WTC11 (cell line): ENCODE measurements around the gene SHOX. TPM values are rescaled to one million over a fixed set of nuclear protein-coding genes. Genes with fewer than 3 reads are reported as not detected.

ENCODE experiments used
- ATAC-seq: fragments of 200-7000 bp; cut with Tn5 transposase; 2 replicates; pipeline ENCODE4 v1.10.0; 2021; ENCODE audit warnings: mild to moderate bottlenecking, moderate library complexity
- CTCF ChIA-PET: fragments of 300-600 bp; sonication (Branson Sonifier 250); formaldehyde crosslinking; loops from one replicate; lab custom pipeline; 2021; ENCODE audit warnings: antibody characterized with exemption; lab: Charles Lee
- POLR2A ChIA-PET: fragments of 350-600 bp; sonication (Branson Sonifier 250); formaldehyde crosslinking; loops from one replicate; lab custom pipeline; 2021; ENCODE audit warnings: antibody characterized with exemption; lab: Charles Lee
- DNase-seq: peaks from one replicate; pipeline ENCODE4 v3.0.0; 2021; ENCODE audit warnings: low spot score
- H3K27ac Mint-ChIP-seq: 2 replicates; pipeline ENCODE4 v1.8.0; 2021; ENCODE audit warnings: mixed read lengths
- H3K27me3 Mint-ChIP-seq: 2 replicates; pipeline ENCODE4 v1.8.0; 2021; ENCODE audit warnings: low read depth, mild to moderate bottlenecking, moderate library complexity, mixed read lengths
- H3K36me3 Mint-ChIP-seq: 2 replicates; pipeline ENCODE4 v1.8.0; 2021; ENCODE audit warnings: mixed read lengths
- H3K4me1 Mint-ChIP-seq: 2 replicates; pipeline ENCODE4 v1.8.0; 2022; ENCODE audit warnings: mixed read lengths
- H3K4me3 Mint-ChIP-seq: 2 replicates; pipeline ENCODE4 v1.8.0; 2021; ENCODE audit warnings: mild to moderate bottlenecking, moderate library complexity, mixed read lengths
- H3K9me3 Mint-ChIP-seq: 2 replicates; pipeline ENCODE4 v1.8.0; 2021; ENCODE audit warnings: mixed read lengths
- CBFB ChIP-seq: sonication (generic); formaldehyde crosslinking; IDR thresholded peaks from 2 replicates; pipeline ENCODE4 v1.8.1; 2022; ENCODE audit warnings: mild to moderate bottlenecking, low read depth, missing genetic modification reagents
- EMX1 ChIP-seq: fragments of 250-450 bp; sonication (Bioruptor Pico); IDR thresholded peaks from 2 replicates; pipeline ENCODE4 v1.8.0; 2021; ENCODE audit warnings: mild to moderate bottlenecking
- ETV6 ChIP-seq: sonication (generic); formaldehyde crosslinking; IDR thresholded peaks from 2 replicates; pipeline ENCODE4 v1.8.1; 2022; ENCODE audit warnings: mild to moderate bottlenecking, missing genetic modification reagents
- GRHL2 ChIP-seq: fragments of 250-450 bp; sonication (Bioruptor Pico); IDR thresholded peaks from 2 replicates; pipeline ENCODE4 v1.8.0; 2022; ENCODE audit warnings: mild to moderate bottlenecking, moderate library complexity; ENCODE audit not compliant: insufficient replicate concordance, severe bottlenecking
- MXD4 ChIP-seq: fragments of 250-450 bp; sonication (Bioruptor Pico); IDR thresholded peaks from 2 replicates; pipeline ENCODE4 v1.8.0; 2021; ENCODE audit warnings: mild to moderate bottlenecking, moderate library complexity, borderline replicate concordance
- NFYB ChIP-seq: sonication (generic); formaldehyde crosslinking; conservative IDR thresholded peaks from 2 replicates; pipeline ENCODE4 v1.8.0; 2022; ENCODE audit warnings: low read depth, missing genetic modification reagents
- NR2C2 ChIP-seq: sonication (generic); formaldehyde crosslinking; IDR thresholded peaks from 2 replicates; pipeline ENCODE4 v1.8.0; 2022; ENCODE audit warnings: mild to moderate bottlenecking, missing genetic modification reagents
- RELA ChIP-seq: sonication (generic); formaldehyde crosslinking; IDR thresholded peaks from 2 replicates; pipeline ENCODE4 v1.8.1; 2022; ENCODE audit warnings: missing genetic modification reagents, mild to moderate bottlenecking, borderline replicate concordance
- SMAD3 ChIP-seq: sonication (generic); formaldehyde crosslinking; IDR thresholded peaks from 2 replicates; pipeline ENCODE4 v1.8.0; 2022; ENCODE audit warnings: missing genetic modification reagents, mild to moderate bottlenecking, borderline replicate concordance
- SP1 ChIP-seq: sonication (generic); formaldehyde crosslinking; conservative IDR thresholded peaks from 2 replicates; pipeline ENCODE4 v1.8.1; 2022; ENCODE audit warnings: missing genetic modification reagents
- TEAD4 ChIP-seq: sonication (generic); formaldehyde crosslinking; IDR thresholded peaks from 2 replicates; pipeline ENCODE4 v1.8.0; 2022; ENCODE audit warnings: mild to moderate bottlenecking, missing genetic modification reagents
- ZNF121 ChIP-seq: sonication (generic); formaldehyde crosslinking; IDR thresholded peaks from 2 replicates; pipeline ENCODE4 v1.8.0; 2023; ENCODE audit warnings: missing genetic modification reagents
- ZNF232 ChIP-seq: sonication (generic); formaldehyde crosslinking; IDR thresholded peaks from 2 replicates; pipeline ENCODE4 v1.8.0; 2022; ENCODE audit warnings: mild to moderate bottlenecking, missing genetic modification reagents
- ZNF263 ChIP-seq: sonication (generic); formaldehyde crosslinking; IDR thresholded peaks from 2 replicates; pipeline ENCODE4 v1.8.1; 2022; ENCODE audit warnings: low read depth, mild to moderate bottlenecking, moderate library complexity, missing genetic modification reagents
- total RNA-seq: library from RNA; stranded (reverse); gene quantifications from 3 replicates; pipeline ENCODE4 v1.2.3, GENCODE V29; 2021
- TF ChIP-seq, protein P1 (sequence below): sonication (generic); formaldehyde crosslinking; conservative IDR thresholded peaks from 2 replicates; pipeline ENCODE4 v1.8.1; 2022; ENCODE audit warnings: mild to moderate bottlenecking, missing genetic modification reagents
- TF ChIP-seq, protein P2 (sequence below): fragments of 200-600 bp; IDR thresholded peaks from 2 replicates; pipeline ENCODE4 v1.8.0; 2022; ENCODE audit warnings: antibody characterized with exemption
- TF ChIP-seq, protein P3 (sequence below): sonication (generic); formaldehyde crosslinking; IDR thresholded peaks from 2 replicates; pipeline ENCODE4 v1.8.0; 2022; ENCODE audit warnings: mild to moderate bottlenecking, missing genetic modification reagents
- TF ChIP-seq, protein P4 (sequence below): sonication (generic); formaldehyde crosslinking; IDR thresholded peaks from 2 replicates; pipeline ENCODE4 v1.8.0; 2022; ENCODE audit warnings: mild to moderate bottlenecking, missing genetic modification reagents
- TF ChIP-seq, protein P5 (sequence below): sonication (generic); formaldehyde crosslinking; IDR thresholded peaks from 2 replicates; pipeline ENCODE4 v1.8.1; 2022; ENCODE audit warnings: mild to moderate bottlenecking, moderate library complexity, missing genetic modification reagents
- TF ChIP-seq, protein P6 (sequence below): sonication (generic); formaldehyde crosslinking; IDR thresholded peaks from 2 replicates; pipeline ENCODE4 v1.8.0; 2023; ENCODE audit warnings: missing genetic modification reagents
- TF ChIP-seq, protein P7 (sequence below): fragments of 250-450 bp; sonication (Bioruptor Pico); IDR thresholded peaks from 2 replicates; pipeline ENCODE4 v1.9.0; 2021; ENCODE audit warnings: mild to moderate bottlenecking

Gene SHOX
- total RNA-seq, 1 experiment from 2014 or later: 0.09 TPM

DNA sequence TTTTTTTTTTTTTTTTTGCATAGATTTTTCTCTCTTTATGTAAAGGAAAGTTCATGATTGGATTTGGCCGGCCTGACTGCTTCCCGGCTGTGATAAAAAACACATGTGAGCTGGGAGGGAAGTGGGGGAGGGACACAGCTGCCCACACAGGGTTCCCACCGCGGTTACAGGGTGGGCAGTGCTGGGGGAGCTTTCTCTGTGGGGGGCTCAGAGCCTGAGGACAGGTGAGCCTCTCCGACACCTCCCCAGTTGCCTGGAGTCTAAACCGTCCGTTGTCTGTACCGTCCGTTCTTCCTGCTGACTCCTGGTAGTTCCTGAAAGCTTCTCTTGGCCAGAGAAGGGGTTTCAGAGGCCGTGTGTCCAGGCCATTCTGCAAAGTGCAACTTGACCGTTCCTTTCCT lies 21.8 kb downstream of the SHOX start:
- H3K4me3 Mint-ChIP-seq: no peak overlapping the region
- H3K9me3 Mint-ChIP-seq: no peaks in the 10 kb centered on the region
- ATAC-seq (no peak), DNase-seq (no peak)
- H3K27me3 Mint-ChIP-seq: peaks cover 7% of the 10 kb centered on the region; the same call in 1 of the 2 replicates
- POLR2A ChIA-PET: no interaction called here
- no peak overlapping the region for H3K27ac Mint-ChIP-seq
- TF ChIP-seq, protein P1, sequence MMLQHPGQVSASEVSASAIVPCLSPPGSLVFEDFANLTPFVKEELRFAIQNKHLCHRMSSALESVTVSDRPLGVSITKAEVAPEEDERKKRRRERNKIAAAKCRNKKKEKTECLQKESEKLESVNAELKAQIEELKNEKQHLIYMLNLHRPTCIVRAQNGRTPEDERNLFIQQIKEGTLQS (CRISPR knock-in tag): no peak
- TF ChIP-seq, protein P2, sequence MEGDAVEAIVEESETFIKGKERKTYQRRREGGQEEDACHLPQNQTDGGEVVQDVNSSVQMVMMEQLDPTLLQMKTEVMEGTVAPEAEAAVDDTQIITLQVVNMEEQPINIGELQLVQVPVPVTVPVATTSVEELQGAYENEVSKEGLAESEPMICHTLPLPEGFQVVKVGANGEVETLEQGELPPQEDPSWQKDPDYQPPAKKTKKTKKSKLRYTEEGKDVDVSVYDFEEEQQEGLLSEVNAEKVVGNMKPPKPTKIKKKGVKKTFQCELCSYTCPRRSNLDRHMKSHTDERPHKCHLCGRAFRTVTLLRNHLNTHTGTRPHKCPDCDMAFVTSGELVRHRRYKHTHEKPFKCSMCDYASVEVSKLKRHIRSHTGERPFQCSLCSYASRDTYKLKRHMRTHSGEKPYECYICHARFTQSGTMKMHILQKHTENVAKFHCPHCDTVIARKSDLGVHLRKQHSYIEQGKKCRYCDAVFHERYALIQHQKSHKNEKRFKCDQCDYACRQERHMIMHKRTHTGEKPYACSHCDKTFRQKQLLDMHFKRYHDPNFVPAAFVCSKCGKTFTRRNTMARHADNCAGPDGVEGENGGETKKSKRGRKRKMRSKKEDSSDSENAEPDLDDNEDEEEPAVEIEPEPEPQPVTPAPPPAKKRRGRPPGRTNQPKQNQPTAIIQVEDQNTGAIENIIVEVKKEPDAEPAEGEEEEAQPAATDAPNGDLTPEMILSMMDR: no peak
- no peak for TF ChIP-seq ZNF121 (CRISPR knock-in tag)
- no peak for TF ChIP-seq GRHL2 (CRISPR knock-in tag)
- TF ChIP-seq ETV6 (CRISPR knock-in tag): no peak
- TF ChIP-seq, protein P3, sequence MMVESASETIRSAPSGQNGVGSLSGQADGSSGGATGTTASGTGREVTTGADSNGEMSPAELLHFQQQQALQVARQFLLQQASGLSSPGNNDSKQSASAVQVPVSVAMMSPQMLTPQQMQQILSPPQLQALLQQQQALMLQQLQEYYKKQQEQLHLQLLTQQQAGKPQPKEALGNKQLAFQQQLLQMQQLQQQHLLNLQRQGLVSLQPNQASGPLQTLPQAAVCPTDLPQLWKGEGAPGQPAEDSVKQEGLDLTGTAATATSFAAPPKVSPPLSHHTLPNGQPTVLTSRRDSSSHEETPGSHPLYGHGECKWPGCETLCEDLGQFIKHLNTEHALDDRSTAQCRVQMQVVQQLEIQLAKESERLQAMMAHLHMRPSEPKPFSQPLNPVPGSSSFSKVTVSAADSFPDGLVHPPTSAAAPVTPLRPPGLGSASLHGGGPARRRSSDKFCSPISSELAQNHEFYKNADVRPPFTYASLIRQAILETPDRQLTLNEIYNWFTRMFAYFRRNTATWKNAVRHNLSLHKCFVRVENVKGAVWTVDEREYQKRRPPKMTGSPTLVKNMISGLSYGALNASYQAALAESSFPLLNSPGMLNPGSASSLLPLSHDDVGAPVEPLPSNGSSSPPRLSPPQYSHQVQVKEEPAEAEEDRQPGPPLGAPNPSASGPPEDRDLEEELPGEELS (CRISPR knock-in tag): no peak
- TF ChIP-seq ZNF232 (CRISPR knock-in tag): no peak
- no peak for TF ChIP-seq NR2C2 (CRISPR knock-in tag)
- TF ChIP-seq CBFB: no peak
- TF ChIP-seq MXD4 (CRISPR knock-in tag): no peak
- no peak for TF ChIP-seq TEAD4
- TF ChIP-seq SP1: no peak
- no peak for TF ChIP-seq ZNF263
- CTCF ChIA-PET: no interaction called here
- peaks cover 13% of the 10 kb centered on the region for H3K4me1 Mint-ChIP-seq
- no peaks in the 10 kb centered on the region for H3K36me3 Mint-ChIP-seq

DNA sequence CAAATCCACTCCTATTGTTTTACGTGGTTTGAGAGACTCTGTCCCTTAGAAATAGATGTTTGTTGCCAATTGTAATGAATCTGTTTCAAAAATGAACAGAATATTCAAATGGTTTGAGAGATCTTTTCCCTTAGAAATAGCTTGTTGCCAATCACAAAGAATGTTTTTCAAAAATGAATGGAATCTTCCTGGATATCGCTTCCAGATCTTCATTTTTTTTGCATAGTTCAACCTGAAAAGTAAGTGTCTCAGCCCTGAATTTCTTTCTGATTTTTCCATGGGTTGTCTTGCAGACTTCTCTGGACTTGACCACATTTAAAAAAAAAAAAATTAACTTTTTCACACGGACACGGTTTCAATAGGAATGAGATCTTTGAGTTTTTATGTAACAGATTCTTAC lies 22.7 kb downstream of the SHOX start:
- no peaks in the 10 kb centered on the region for H3K36me3 Mint-ChIP-seq
- no peak overlapping the region for H3K4me3 Mint-ChIP-seq
- no peak for ATAC-seq
- peaks cover 16% of the 10 kb centered on the region for H3K4me1 Mint-ChIP-seq
- peaks cover 7% of the 10 kb centered on the region; the same call in 1 of the 2 replicates for H3K27me3 Mint-ChIP-seq
- ChIA-PET POLR2A (no interaction called here), CTCF (no interaction called here)
- no peaks in the 10 kb centered on the region for H3K9me3 Mint-ChIP-seq
- TF ChIP-seq, protein P4, sequence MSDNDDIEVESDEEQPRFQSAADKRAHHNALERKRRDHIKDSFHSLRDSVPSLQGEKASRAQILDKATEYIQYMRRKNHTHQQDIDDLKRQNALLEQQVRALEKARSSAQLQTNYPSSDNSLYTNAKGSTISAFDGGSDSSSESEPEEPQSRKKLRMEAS (CRISPR knock-in tag): no peak
- TF ChIP-seq TEAD4 (no peak), RELA (CRISPR knock-in tag) (no peak), EMX1 (CRISPR knock-in tag) (no peak), NFYB (CRISPR knock-in tag) (no peak), SMAD3 (CRISPR knock-in tag) (no peak)
- TF ChIP-seq, protein P5, sequence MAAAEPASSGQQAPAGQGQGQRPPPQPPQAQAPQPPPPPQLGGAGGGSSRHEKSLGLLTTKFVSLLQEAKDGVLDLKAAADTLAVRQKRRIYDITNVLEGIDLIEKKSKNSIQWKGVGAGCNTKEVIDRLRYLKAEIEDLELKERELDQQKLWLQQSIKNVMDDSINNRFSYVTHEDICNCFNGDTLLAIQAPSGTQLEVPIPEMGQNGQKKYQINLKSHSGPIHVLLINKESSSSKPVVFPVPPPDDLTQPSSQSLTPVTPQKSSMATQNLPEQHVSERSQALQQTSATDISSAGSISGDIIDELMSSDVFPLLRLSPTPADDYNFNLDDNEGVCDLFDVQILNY: no peak
- TF ChIP-seq, protein P6, sequence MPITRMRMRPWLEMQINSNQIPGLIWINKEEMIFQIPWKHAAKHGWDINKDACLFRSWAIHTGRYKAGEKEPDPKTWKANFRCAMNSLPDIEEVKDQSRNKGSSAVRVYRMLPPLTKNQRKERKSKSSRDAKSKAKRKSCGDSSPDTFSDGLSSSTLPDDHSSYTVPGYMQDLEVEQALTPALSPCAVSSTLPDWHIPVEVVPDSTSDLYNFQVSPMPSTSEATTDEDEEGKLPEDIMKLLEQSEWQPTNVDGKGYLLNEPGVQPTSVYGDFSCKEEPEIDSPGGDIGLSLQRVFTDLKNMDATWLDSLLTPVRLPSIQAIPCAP (CRISPR knock-in tag): no peak
- TF ChIP-seq, protein P7, sequence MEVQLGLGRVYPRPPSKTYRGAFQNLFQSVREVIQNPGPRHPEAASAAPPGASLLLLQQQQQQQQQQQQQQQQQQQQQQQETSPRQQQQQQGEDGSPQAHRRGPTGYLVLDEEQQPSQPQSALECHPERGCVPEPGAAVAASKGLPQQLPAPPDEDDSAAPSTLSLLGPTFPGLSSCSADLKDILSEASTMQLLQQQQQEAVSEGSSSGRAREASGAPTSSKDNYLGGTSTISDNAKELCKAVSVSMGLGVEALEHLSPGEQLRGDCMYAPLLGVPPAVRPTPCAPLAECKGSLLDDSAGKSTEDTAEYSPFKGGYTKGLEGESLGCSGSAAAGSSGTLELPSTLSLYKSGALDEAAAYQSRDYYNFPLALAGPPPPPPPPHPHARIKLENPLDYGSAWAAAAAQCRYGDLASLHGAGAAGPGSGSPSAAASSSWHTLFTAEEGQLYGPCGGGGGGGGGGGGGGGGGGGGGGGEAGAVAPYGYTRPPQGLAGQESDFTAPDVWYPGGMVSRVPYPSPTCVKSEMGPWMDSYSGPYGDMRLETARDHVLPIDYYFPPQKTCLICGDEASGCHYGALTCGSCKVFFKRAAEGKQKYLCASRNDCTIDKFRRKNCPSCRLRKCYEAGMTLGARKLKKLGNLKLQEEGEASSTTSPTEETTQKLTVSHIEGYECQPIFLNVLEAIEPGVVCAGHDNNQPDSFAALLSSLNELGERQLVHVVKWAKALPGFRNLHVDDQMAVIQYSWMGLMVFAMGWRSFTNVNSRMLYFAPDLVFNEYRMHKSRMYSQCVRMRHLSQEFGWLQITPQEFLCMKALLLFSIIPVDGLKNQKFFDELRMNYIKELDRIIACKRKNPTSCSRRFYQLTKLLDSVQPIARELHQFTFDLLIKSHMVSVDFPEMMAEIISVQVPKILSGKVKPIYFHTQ (CRISPR knock-in tag): no peak
- H3K27ac Mint-ChIP-seq: no peak overlapping the region
- no peak for DNase-seq
